ENCODE results near the gene PHACTR1.
"Not testable (repeated sequence)": the region's sequence is repeated elsewhere in the genome, so short reads cannot be mapped to it uniquely, and the experiment has no call there.

The PHACTR1 gene

DNA sequence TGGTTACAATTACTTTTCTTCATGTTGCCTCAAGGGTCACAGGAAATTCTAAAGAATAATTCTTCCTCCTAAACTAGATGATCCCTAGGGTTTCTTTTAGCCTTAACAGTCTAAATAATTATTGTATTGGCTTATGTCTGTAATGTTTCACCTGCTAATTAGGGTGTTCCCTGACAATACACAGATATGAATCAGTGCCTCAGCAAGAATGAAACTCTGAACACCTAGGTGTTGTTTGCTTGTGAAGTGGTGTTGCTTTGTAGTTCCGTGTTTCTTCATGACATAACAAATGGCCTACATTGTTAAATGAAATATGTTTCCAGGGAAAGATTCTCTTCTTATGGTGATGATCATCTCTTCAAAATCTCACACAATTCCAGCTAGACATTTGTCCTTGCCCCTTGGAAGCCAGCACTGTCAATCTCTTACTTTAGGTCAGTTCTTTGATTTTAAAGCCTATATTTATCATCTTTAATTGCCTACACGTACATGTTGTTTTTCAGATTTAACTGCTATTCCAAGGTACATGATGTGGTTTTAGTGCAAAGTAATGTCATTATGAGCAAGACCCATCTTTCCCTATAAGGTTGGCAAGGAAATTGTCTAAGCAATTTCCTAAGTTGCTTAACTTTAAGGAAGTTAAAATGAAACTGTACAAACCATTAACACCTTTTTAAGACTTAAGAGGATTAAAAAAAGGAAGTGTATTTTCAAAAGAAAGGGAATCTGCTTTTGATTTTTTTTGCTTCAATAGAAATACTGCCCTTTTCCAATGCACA is 499.9 kb downstream of the PHACTR1 start:
- DNase-seq = no peak

GRCh38 chr6:13217206-13217905 is 500.8 kb downstream of the PHACTR1 start:
- no peak for DNase-seq

- DNase-seq = no peak
Observed at GRCh38 chr6:13220266-13220665, 503.7 kb downstream of the PHACTR1 start.

DNA sequence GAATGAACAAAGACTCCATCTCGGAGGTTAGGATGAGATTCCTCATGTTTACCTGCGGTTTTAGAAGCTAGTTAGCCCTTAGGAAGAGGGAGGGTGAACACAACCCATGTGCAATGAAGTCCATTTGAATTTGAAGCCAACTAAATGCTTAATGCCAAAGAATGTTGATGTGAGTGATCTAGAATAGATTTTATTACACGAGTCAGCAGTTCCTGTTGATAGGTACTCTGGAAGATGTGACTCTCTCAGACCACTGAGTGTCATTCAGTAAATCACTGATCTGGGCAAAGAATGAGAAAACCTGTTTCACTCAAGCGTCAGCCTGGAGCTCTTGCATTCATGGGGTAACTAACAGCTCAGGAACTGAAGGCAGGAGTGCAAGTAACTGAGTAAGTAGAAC is 505.5 kb downstream of the PHACTR1 start:
- DNase-seq = no peak

- no peak for DNase-seq
Observed at GRCh38 chr6:13226071-13226470, 509.5 kb downstream of the PHACTR1 start.

- DNase-seq = no peak
Observed at GRCh38 chr6:13228264-13229204, 512.0 kb downstream of the PHACTR1 start.

DNA sequence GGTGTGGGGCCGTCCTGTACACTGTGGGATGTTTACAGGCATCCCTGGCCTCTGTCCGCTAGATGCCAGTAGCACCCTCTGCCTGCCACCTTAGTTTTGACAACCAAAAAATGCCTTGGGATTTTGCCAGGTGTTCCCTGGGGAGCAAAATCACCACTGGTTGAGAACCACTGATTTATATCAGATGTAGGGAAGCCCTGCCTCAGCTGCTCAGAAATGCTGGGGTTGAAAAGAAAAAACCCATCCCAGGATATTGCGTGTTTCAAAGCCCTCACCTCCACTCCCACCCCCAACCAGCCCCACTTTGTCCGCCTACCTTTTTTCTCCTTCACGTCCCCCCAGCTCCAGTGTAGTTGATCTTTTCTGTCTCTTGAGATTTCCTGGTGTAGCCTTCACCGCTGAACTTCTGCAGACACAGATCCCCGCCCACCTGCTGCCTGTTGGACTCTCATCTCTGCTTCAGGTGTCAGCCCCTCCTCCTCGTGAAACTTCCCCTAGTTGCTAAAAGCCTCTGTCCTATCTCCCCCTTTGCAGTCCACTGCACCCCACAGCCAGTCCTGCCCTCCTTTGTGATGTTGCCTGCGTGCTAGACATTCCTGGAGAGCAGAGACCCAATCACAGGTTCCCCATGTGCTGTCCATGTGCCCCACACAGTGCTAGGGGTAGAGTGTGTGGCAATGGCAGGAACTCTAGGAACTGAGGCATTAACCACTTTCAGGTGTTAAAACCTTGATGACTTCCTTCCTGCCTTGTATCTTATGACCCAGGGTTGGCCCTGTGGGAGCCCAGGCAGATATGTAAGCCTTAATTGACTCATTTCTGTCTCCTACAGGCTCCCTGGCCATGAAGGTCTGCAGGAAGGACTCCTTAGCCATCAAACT is 512.9 kb downstream of the PHACTR1 start:
- no peak for DNase-seq

GRCh38 chr6:13233106-13233505 is 516.5 kb downstream of the PHACTR1 start:
- DNase-seq = no peak

DNA sequence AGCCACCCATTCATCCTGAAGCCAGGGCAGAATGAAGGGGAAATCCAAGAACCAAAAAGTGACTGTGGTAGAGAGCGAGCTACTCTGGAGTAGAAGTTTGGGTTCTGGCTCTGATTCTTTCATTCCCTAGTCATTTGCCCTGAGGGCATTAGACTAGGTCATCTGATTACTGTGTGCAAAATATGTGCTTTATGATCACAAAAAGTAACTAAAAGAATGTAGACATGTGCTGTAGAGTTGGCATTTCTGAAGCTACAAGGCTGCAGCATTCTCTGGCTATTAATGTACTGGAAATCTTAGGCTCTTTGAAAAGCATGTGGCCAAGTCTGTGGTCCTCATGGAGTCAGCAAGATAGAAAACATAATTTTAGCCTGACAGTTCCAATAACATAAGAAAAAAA is 517.6 kb downstream of the PHACTR1 start:
- DNase-seq = no peak

DNA sequence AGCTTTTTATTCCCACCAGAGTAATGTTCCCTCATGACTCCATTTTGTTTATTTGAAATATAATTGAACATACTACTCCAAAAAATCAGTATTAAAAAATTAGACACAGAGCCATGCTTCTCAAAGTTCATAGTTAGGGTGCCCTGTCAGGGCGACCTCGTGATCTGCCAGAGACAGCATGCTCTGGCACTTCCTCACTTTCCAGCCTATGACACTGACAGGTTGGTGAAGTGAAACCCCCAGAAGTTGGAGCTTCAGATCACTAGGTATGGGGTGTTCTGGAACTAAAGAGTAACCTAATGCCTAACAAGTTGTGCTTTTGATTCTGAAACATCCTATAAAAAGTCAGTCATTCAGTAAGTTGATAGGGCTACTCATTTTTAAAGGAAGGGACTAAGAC is 518.8 kb downstream of the PHACTR1 start:
- DNase-seq = no peak

DNA sequence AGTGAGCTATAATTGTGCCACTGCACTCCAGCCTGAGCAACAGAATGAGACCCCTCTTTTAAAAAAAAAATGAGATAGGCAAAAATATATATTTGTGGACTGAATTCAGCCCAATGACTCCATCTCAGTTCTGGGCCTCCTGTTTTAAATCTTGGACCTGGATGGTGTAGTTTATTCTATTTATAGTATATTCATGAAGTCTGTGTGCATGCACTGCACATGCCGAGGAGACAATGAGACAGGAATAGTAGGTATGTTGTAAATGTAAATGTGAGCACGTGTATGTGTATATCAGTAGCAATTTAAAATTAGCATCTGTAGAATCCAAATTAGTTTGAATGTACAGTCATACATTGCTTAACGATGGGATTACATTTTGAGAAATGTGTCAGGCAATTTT is 520.8 kb downstream of the PHACTR1 start:
- DNase-seq = no peak

GRCh38 chr6:13238017-13238416 is 521.5 kb downstream of the PHACTR1 start:
- DNase-seq = no peak

GRCh38 chr6:13238640-13239216 is 522.2 kb downstream of the PHACTR1 start:
- DNase-seq = no peak

- no peak for DNase-seq
Observed at GRCh38 chr6:13239530-13240455, 523.2 kb downstream of the PHACTR1 start.

DNA sequence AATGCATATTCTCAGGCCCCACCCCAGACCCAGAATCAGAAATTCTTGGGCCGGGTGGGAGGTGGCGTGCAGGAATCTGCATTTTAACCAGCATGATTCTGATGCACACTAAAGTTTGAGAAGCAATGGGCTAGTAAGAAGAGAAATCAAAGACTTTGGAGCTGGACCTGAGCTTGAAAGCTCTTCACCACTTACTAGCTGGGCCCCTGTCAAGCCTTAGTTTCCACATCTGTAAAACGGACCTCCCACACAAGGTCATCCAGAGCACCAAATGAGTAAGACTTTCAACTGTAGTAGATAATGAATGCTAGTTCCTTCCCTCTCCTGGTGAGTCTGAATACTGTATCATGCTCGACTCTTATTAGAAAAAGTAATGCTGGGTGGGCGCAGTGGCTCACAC is 524.8 kb downstream of the PHACTR1 start:
- no peak for DNase-seq

DNA sequence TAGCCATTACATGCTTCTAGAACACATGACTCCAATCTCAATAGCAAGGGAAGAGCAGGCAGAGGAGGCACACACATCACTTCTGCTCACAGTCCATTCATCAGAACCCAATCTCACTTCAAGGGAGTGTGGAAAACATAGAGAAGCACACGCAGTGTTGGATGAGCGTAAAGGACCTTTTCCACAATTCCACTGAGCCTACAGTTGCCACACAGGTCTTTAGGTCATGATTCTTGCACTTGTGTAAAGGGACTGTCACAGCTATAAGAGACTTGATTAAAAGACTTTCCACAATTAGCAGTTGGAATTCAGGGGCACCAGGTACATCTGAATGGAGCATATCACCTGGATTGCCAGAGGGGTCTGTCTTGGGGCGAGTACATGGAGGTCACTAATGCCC is 525.6 kb downstream of the PHACTR1 start:
- DNase-seq = no peak

- DNase-seq = no peak
Observed at GRCh38 chr6:13242590-13242989, 526.0 kb downstream of the PHACTR1 start.

GRCh38 chr6:13243033-13243432 is 526.5 kb downstream of the PHACTR1 start:
- no peak for DNase-seq

GRCh38 chr6:13243745-13244144 is 527.2 kb downstream of the PHACTR1 start:
- not testable (repeated sequence) for DNase-seq

DNA sequence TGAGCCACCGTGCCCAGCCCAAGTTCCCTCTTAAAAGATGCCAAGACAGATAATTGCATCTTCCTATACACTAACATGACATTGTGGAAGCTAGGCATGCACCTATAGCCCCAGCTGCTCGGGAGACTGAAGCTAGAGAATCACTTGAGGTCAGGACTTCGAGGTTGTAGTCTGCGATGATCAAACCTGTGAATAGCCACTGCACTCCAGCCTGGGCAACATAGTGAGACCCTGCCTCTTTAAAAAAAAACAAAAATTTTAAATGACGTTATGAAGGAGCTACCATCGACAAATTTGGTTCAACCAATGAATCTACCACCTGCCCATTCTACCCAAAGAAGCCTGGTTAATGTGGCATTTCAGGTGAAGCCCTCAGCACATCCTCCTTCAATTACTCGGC is 531.1 kb downstream of the PHACTR1 start:
- DNase-seq = no peak

DNA sequence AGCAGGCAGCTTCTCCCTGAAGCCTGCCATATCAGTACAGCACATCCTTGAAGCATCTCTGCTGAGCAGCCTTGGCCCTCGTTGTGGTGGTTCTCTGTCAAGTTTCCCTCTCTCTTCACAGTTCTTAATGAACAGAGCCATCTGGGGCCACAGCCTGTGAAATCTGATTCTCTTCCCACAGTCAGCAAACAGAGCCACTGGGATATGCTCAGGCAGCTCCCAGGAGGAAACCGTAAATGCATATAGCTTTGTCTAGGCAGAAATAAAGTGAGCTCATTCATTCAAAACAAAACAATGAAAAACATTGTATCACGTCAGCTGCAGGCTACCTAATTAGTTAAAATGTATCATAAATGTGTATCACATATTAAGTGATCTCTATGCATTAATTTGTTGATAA is 531.5 kb downstream of the PHACTR1 start:
- DNase-seq = no peak

Measured in GOT3 (cell line).